OCI-M1 (cell line): Measurements from ENCODE around the gene EYS.
A peak's percentile ranks its signal among the peaks of the same experiment; 100 is the strongest.
"Not testable (repeated sequence)": the region's sequence is repeated elsewhere in the genome, so short reads cannot be mapped to it uniquely, and the experiment has no call there.

Experiments used
- DNase-seq: peaks from one replicate; lab custom pipeline; 2025; lab: John Stamatoyannopoulos, UW

Gene EYS

GRCh38 chr6:64301307-64302236, 1405.5 kb downstream of the EYS start:
- no peak for DNase-seq

GRCh38 chr6:64299176-64299575, 1407.8 kb downstream of the EYS start:
- DNase-seq, result no peak

- no peak for DNase-seq
Observed at GRCh38 chr6:64294034-64294433, 1413.0 kb downstream of the EYS start.

- DNase-seq, result no peak
Observed at GRCh38 chr6:64293298-64293697, 1413.7 kb downstream of the EYS start.

GRCh38 chr6:64290867-64291266, 1416.2 kb downstream of the EYS start:
- no peak for DNase-seq

GRCh38 chr6:64289931-64290330, 1417.1 kb downstream of the EYS start:
- DNase-seq, result peak; percentile 13

- peak; percentile 25 for DNase-seq
Observed at GRCh38 chr6:64288351-64288750, 1418.7 kb downstream of the EYS start.

GRCh38 chr6:64281167-64281566, 1425.9 kb downstream of the EYS start:
- no peak for DNase-seq

- peak; percentile 77 for DNase-seq
Observed at GRCh38 chr6:64280569-64280968, 1426.5 kb downstream of the EYS start.

- no peak for DNase-seq
Observed at GRCh38 chr6:64270083-64270482, 1436.9 kb downstream of the EYS start.

GRCh38 chr6:64266351-64266821, 1440.6 kb downstream of the EYS start:
- no peak for DNase-seq

- no peak for DNase-seq
Observed at GRCh38 chr6:64263778-64264177, 1443.2 kb downstream of the EYS start.

- DNase-seq, result no peak
Observed at GRCh38 chr6:64259372-64259771, 1447.7 kb downstream of the EYS start.

- DNase-seq, result no peak
Observed at GRCh38 chr6:64258752-64259151, 1448.3 kb downstream of the EYS start.

GRCh38 chr6:64258302-64258701, 1448.7 kb downstream of the EYS start:
- no peak for DNase-seq

GRCh38 chr6:64257586-64257985, 1449.4 kb downstream of the EYS start:
- no peak for DNase-seq

GRCh38 chr6:64256483-64256882, 1450.5 kb downstream of the EYS start:
- DNase-seq, result no peak

- DNase-seq, result no peak
Observed at GRCh38 chr6:64255000-64255399, 1452.0 kb downstream of the EYS start.

- DNase-seq, result no peak
Observed at GRCh38 chr6:64254558-64254957, 1452.5 kb downstream of the EYS start.

- DNase-seq, result no peak
Observed at GRCh38 chr6:64252256-64252655, 1454.8 kb downstream of the EYS start.

- DNase-seq, result no peak
Observed at GRCh38 chr6:64250126-64250525, 1456.9 kb downstream of the EYS start.

GRCh38 chr6:64249115-64249514, 1457.9 kb downstream of the EYS start:
- DNase-seq, result no peak

GRCh38 chr6:64243618-64244017, 1463.4 kb downstream of the EYS start:
- DNase-seq, result no peak

GRCh38 chr6:64238908-64239307, 1468.1 kb downstream of the EYS start:
- DNase-seq, result not testable (repeated sequence)
